Measurements from ENCODE around the gene SAP30BP. TPM values are rescaled to one million over a fixed set of nuclear protein-coding genes. Genes with fewer than 3 reads are reported as not detected.
A peak's percentile ranks its signal among the peaks of the same experiment; 100 is the strongest.

SAP30BP gene
- total RNA-seq, 4 donors from 2014 or later = 50.3 to 81.3 (median 77.6) TPM

DNA sequence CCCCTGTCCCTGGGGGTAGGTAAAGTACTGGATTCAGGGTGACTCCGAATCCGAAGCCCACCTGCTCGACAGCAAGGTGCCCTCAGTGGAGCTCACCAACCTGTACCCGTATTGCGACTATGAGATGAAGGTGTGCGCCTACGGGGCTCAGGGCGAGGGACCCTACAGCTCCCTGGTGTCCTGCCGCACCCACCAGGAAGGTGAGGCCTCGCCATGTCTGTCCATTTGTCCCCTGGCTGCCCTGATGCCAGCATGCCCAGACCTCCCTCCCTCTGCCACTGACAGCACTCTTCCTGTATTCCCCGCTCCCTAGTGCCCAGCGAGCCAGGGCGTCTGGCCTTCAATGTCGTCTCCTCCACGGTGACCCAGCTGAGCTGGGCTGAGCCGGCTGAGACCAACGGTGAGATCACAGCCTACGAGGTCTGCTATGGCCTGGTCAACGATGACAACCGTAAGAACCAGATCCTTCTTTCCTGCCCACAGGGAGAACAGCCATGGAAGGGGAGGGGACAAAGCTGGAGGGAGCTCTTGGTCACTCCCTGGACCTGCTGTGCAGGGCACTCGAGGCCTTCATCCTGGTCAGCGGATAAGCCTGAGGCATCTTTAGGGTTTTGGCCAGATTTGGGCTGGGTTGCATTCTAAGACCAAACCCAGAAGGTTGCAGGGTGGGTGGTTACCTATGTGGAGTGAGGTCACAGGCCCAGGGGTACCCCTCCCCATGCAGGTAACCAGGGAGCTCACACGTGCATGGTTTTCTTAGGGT lies 83.7 kb downstream of the SAP30BP start:
- Histone ChIP-seq H3K4me1 (peaks cover 18 to 53% (median 46%) of the 10 kb centered on the region in 4 donors), H3K36me3 (peaks cover 0 to 70% (median 12%) of the 10 kb centered on the region in 4 donors), H3K27ac (replicated peaks in 1 of 4) (no peak overlapping the region), H3K4me3 (no peak overlapping the region), H3K27me3 (no peaks in the 10 kb centered on the region), H3K9me3 (no peaks in the 10 kb centered on the region)
- DNase-seq (ENCODE audit: extremely low spot score) = no peak
- TF ChIP-seq POLR2A (IDR thresholded peaks at IDR 0.05; ENCODE audit: low read depth) (no peak), POLR2AphosphoS5 (IDR thresholded peaks at IDR 0.05) (no peak), EP300 (IDR thresholded peaks at IDR 0.05) (no peak)
- TF ChIP-seq, protein P1, sequence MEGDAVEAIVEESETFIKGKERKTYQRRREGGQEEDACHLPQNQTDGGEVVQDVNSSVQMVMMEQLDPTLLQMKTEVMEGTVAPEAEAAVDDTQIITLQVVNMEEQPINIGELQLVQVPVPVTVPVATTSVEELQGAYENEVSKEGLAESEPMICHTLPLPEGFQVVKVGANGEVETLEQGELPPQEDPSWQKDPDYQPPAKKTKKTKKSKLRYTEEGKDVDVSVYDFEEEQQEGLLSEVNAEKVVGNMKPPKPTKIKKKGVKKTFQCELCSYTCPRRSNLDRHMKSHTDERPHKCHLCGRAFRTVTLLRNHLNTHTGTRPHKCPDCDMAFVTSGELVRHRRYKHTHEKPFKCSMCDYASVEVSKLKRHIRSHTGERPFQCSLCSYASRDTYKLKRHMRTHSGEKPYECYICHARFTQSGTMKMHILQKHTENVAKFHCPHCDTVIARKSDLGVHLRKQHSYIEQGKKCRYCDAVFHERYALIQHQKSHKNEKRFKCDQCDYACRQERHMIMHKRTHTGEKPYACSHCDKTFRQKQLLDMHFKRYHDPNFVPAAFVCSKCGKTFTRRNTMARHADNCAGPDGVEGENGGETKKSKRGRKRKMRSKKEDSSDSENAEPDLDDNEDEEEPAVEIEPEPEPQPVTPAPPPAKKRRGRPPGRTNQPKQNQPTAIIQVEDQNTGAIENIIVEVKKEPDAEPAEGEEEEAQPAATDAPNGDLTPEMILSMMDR (IDR thresholded peaks at IDR 0.05) = no peak
- intact Hi-C loops (cut with DNase I) = loop anchor here (1.0 to 2.0 kb wide), 2 partner anchors 78 to 119 kb away; no protein-coding TSS in a partner anchor
- 70% methylated on average over 1 of the region's 23 CpGs for WGBS

DNA sequence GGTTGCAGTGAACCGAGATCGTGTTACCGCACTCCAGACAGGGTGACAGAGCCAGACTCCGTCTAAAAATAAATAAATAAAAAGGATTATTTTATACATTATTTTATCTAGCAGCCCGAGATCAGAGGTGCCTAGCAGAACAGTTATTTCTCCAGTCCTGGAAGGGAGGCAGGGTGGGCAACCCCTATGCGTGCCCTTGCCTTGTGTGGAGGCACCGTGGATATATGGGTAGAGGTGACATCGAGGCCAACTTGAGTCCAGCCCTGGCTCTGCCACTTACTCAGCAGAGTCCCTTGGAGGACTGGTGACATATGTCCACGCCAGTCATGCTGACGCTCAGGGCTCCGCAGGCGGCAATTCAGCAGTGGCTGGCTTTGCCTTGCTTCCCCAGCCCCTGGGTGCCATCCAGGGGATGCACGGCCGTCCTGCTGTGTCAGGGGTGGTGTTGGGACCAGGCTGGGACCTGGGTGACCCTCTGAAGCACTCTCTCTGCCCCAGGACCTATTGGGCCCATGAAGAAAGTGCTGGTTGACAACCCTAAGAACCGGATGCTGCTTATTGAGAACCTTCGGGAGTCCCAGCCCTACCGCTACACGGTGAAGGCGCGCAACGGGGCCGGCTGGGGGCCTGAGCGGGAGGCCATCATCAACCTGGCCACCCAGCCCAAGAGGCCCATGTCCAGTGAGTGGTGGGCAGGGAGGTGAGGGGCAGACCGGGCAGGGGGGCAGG lies 84.7 kb downstream of the SAP30BP start:
- TF ChIP-seq, protein P1 (IDR thresholded peaks at IDR 0.05) = no peak
- TF ChIP-seq POLR2A (IDR thresholded peaks at IDR 0.05; ENCODE audit: low read depth) (no peak), EP300 (IDR thresholded peaks at IDR 0.05) (no peak), POLR2AphosphoS5 (IDR thresholded peaks at IDR 0.05) (no peak)
- Histone ChIP-seq H3K9me3 (no peaks in the 10 kb centered on the region), H3K27me3 (no peaks in the 10 kb centered on the region), H3K4me1 (peaks cover 18 to 55% (median 46%) of the 10 kb centered on the region in 4 donors), H3K27ac (replicated peaks in 1 of 4) (no peak overlapping the region), H3K36me3 (peaks cover 0 to 75% (median 17%) of the 10 kb centered on the region in 4 donors), H3K4me3 (no peak overlapping the region)
- intact Hi-C loops (cut with DNase I) = loop anchor here (2.0 kb wide), 1 partner anchor 79 kb away; no protein-coding TSS in a partner anchor
- WGBS = 84% methylated on average over 24 of the region's 24 CpGs
- no peak for DNase-seq (ENCODE audit: extremely low spot score)

DNA sequence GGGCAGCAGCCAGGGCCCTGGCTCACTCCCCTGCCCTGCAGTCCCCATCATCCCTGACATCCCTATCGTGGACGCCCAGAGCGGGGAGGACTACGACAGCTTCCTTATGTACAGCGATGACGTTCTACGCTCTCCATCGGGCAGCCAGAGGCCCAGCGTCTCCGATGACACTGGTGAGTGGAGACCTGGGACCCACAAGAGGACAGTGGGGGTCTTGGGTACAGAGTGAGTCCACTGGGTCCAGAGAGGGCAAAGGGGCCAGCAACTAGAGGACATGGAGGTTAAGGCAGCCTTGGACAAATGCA lies 85.2 kb downstream of the SAP30BP start:
- intact Hi-C loops (cut with DNase I) = no loop called here
- Histone ChIP-seq H3K27me3 (no peaks in the 10 kb centered on the region), H3K27ac (replicated peaks in 1 of 4) (no peak overlapping the region), H3K9me3 (no peaks in the 10 kb centered on the region), H3K36me3 (peaks cover 0 to 80% (median 22%) of the 10 kb centered on the region in 4 donors), H3K4me3 (no peak overlapping the region), H3K4me1 (peaks cover 18 to 52% (median 44%) of the 10 kb centered on the region in 4 donors)
- TF ChIP-seq POLR2A (IDR thresholded peaks at IDR 0.05; ENCODE audit: low read depth) (no peak), EP300 (IDR thresholded peaks at IDR 0.05) (no peak), POLR2AphosphoS5 (IDR thresholded peaks at IDR 0.05) (peak in 1 of 2 donors; percentile 7)
- TF ChIP-seq, protein P1 (IDR thresholded peaks at IDR 0.05) = no peak
- WGBS = no CpG with 5 or more reads among the region's 10 CpGs
- DNase-seq (ENCODE audit: extremely low spot score) = no peak

DNA sequence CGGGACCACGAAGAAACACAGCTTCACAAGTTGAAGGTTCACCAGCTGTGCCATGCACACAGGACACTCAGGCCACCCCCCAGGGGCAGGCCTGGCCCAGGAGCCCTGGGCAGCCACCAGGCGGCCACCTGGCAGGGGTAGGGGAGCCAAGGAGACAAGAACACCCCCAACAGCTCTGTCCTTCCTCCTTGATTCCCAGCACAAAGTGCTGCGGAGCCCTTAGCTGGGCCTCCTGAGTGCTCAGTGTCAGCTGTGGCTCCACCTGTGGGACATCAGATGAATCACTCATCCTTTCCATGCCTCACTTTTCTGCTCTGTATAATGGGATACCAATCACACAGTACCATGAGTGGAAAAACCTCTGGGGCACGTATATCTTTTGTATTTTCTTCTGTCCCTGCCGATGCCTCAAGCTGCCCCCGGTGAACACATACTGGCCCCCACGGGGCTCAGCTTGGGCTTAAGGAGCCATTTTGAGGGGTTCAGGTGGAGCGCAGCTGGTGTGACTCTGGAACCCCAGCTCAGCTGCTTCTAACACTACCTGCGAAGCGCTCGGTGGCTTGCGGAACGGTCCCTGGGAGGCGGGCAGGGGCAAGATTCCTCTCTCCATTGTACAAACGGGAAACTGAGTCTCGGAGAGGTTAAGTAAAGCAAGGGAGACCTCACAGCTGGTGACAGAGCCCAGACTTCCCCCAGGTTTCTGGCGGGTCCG lies 85.8 kb downstream of the SAP30BP start:
- 74% methylated on average over 9 of the region's 19 CpGs for WGBS
- H3K4me3 ChIP-seq = peak overlapping the region; percentile 55 to 66 (median 60)
- peaks cover 0 to 86% (median 28%) of the 10 kb centered on the region in 4 donors for H3K36me3 ChIP-seq
- DNase-seq (ENCODE audit: extremely low spot score) = no peak
- peak overlapping the region in 2 of 4 donors; percentile 68 to 74 for H3K27ac ChIP-seq (replicated peaks in 1 of 4)
- no peaks in the 10 kb centered on the region for H3K9me3 ChIP-seq
- TF ChIP-seq POLR2AphosphoS5 (IDR thresholded peaks at IDR 0.05) (no peak), EP300 (IDR thresholded peaks at IDR 0.05) (no peak), POLR2A (IDR thresholded peaks at IDR 0.05; ENCODE audit: low read depth) (no peak)
- TF ChIP-seq, protein P1 (IDR thresholded peaks at IDR 0.05) = no peak
- H3K27me3 ChIP-seq = no peaks in the 10 kb centered on the region
- peaks cover 15 to 46% (median 38%) of the 10 kb centered on the region in 4 donors for H3K4me1 ChIP-seq
- intact Hi-C loops (cut with DNase I) = no loop called here
